ENCODE measurements around the gene ZBTB42. TPM values are rescaled to one million over a fixed set of nuclear protein-coding genes. Genes with fewer than 3 reads are reported as not detected.

The ZBTB42 gene
- total RNA-seq, 1 experiment from 2014 or later: 6.1 TPM

DNA sequence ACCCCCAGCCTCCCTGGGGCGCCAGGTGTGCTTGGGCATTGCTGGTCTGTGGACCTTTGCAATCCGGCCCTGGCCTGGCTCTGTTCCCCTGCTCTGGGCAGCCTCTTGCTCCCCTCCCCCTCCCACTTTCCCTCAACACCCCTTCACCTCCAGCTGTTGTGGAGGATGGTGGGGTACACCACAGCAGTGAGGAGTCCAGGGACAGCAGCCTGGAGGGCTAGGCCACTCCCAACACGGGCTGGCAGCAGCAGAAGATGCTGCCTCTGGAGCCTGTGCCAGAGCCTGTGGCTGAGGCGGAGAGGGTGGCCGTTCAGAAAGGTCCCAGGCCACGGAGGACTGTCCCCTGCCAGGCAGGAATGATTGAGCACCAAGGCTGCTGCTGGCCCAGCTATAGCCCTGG, 7.6 kb downstream of the ZBTB42 start:
- Histone ChIP-seq H4K20me1 (ENCODE audit: control insufficient read depth, insufficient read depth, insufficient read length) (no peaks in the 10 kb centered on the region), H2AK5ac (ENCODE audit: insufficient read length, low read length) (no peak overlapping the region), H4K91ac (ENCODE audit: insufficient read length, low read depth, low read length) (no peak overlapping the region), H3K9ac (ENCODE audit: extremely low read depth, insufficient read length, low read length) (no peak overlapping the region), H2BK120ac (ENCODE audit: low read depth, low read length, poor library complexity, severe bottlenecking) (no peak overlapping the region), H3K27ac (ENCODE audit: insufficient read length, low read depth, low read length) (no peak overlapping the region), H3K23me2 (ENCODE audit: insufficient read length, low read depth, low read length, poor library complexity, severe bottlenecking) (no peaks in the 10 kb centered on the region), H3T11ph (ENCODE audit: low read length) (no peak overlapping the region), H4K8ac (replicated peaks; ENCODE audit: insufficient read length, low read depth, low read length) (no peak overlapping the region), H3K4me1 (ENCODE audit: insufficient read depth, low read length) (no peaks in the 10 kb centered on the region), H2AFZ (ENCODE audit: low read length) (no peak overlapping the region), H3K79me2 (ENCODE audit: insufficient read depth, low read length) (no peaks in the 10 kb centered on the region), H3K4ac (ENCODE audit: low read depth, low read length) (no peak overlapping the region), H2BK15ac (ENCODE audit: low read depth, low read length) (no peak overlapping the region), H3K56ac (ENCODE audit: insufficient read length, low read depth, low read length) (no peak overlapping the region), H3K18ac (ENCODE audit: insufficient read length, low read depth, low read length) (no peak overlapping the region), H2BK12ac (ENCODE audit: insufficient read length, low read depth, low read length) (no peak overlapping the region), H3K79me1 (ENCODE audit: insufficient read depth, low read depth, low read length, poor library complexity, severe bottlenecking) (no peaks in the 10 kb centered on the region), H3K23ac (ENCODE audit: insufficient read length, low read depth, low read length) (no peak overlapping the region), H3K27me3 (ENCODE audit: insufficient read depth, low read length) (no peaks in the 10 kb centered on the region), H2BK20ac (ENCODE audit: low read depth, low read length, poor library complexity, severe bottlenecking) (no peak overlapping the region), H2BK5ac (ENCODE audit: insufficient read length, low read length) (no peak overlapping the region), H4K5ac (ENCODE audit: insufficient read length, low read depth, low read length) (no peak overlapping the region), H3K14ac (ENCODE audit: insufficient read depth, low read length) (no peak overlapping the region), H3K4me2 (ENCODE audit: insufficient read depth, insufficient read length, low read length) (no peak overlapping the region), H3K9me3 (ENCODE audit: control insufficient read depth, low read depth, low read length) (no peaks in the 10 kb centered on the region)
- H3K9me3 Mint-ChIP-seq: peaks cover 4 to 5% of the 10 kb centered on the region in 2 experiments; a peak in 4 of 5 replicates
- DNase-seq: no peak
- no CpG with 5 or more reads among the region's 6 CpGs for WGBS (ENCODE audit: extremely low coverage, insufficient read length, low lambda C conversion rate)
- H3K4me1 Mint-ChIP-seq: no peaks in the 10 kb centered on the region
- TF ChIP-seq, protein P1, sequence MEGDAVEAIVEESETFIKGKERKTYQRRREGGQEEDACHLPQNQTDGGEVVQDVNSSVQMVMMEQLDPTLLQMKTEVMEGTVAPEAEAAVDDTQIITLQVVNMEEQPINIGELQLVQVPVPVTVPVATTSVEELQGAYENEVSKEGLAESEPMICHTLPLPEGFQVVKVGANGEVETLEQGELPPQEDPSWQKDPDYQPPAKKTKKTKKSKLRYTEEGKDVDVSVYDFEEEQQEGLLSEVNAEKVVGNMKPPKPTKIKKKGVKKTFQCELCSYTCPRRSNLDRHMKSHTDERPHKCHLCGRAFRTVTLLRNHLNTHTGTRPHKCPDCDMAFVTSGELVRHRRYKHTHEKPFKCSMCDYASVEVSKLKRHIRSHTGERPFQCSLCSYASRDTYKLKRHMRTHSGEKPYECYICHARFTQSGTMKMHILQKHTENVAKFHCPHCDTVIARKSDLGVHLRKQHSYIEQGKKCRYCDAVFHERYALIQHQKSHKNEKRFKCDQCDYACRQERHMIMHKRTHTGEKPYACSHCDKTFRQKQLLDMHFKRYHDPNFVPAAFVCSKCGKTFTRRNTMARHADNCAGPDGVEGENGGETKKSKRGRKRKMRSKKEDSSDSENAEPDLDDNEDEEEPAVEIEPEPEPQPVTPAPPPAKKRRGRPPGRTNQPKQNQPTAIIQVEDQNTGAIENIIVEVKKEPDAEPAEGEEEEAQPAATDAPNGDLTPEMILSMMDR (conservative IDR thresholded peaks at IDR 0.05): no peak
- peaks cover 21% of the 10 kb centered on the region for H3K27me3 Mint-ChIP-seq (ENCODE audit: low read depth)
- H3K4me3 Mint-ChIP-seq: no peak overlapping the region
- no peak overlapping the region for H3K27ac Mint-ChIP-seq
- no peaks in the 10 kb centered on the region; a peak in 1 of 7 replicates for H3K36me3 Mint-ChIP-seq (ENCODE audit: insufficient read depth in 1 of 3, low read depth in 3 of 3)
